Measurements from ENCODE around the gene MAGI2.
"Not testable (repeated sequence)": the region's sequence is repeated elsewhere in the genome, so short reads cannot be mapped to it uniquely, and the experiment has no call there.

MAGI2 gene

GRCh38 chr7:78326876-78327275 lies 1126.6 kb downstream of the MAGI2 start:
- no peak for DNase-seq

- no peak for DNase-seq
Observed at GRCh38 chr7:78326189-78326588, 1127.3 kb downstream of the MAGI2 start.

GRCh38 chr7:78323118-78323517 lies 1130.3 kb downstream of the MAGI2 start:
- DNase-seq, result no peak

GRCh38 chr7:78322231-78322630 lies 1131.2 kb downstream of the MAGI2 start:
- DNase-seq, result not testable (repeated sequence)

DNA sequence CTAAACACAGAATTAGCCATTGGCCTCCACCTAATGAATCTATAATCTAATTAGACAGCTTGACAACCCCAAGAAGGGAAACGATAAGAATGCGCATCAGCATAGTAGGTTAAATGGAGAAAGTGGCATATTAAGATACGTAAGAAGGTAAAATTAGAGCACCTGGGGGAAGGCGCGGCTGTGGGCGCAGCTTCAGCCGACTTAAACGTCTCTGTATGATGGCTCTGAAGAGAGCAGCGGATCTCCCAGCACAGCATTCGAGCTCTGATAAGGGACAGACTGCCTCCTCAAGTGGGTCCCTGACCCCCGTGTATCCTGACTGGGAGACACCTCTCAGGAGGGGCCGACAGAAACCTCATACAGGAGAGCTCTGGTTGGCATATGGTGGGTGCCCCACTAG lies 1136.1 kb downstream of the MAGI2 start:
- DNase-seq, result no peak

DNA sequence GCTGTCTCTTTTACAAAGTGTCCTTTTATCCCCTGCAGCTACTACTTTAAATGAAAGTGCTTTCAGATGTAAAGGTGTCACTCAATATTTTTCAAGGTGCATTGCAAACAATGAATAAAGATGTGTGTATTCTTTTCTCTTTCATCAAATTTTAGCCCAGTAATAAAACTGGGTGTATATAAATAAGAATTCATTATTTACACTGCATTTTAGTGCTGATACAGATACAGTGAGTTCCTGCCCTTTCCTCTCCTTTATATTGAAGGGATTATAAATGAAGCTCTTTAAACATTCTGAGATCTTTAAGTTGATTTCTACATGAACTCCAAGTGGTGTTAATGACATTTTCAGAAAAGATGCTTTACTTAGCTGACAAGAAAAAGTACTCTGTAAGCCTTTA lies 1137.4 kb downstream of the MAGI2 start:
- no peak for DNase-seq

GRCh38 chr7:78315119-78315518 lies 1138.3 kb downstream of the MAGI2 start:
- DNase-seq, result no peak

- DNase-seq, result no peak
Observed at GRCh38 chr7:78311181-78311580, 1142.3 kb downstream of the MAGI2 start.

DNA sequence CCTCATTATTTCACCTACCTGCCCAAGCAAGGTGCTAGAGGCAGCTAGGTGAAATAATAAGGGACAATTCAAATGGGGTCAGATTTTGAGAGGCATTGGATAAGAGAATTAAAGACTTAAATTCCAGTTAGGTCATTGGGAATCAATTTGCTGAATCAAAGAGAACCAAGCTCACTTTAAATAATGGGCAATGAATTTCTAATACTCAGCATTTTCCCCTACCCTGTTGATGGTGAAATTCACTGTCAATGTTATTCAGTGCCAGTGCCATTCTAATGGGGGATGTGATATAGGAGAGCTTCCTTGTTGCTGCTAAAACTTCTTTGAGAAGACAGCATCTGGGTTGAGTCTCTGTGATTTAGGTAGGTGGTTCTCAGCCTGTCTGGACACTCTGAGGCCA lies 1145.6 kb downstream of the MAGI2 start:
- no peak for DNase-seq

DNA sequence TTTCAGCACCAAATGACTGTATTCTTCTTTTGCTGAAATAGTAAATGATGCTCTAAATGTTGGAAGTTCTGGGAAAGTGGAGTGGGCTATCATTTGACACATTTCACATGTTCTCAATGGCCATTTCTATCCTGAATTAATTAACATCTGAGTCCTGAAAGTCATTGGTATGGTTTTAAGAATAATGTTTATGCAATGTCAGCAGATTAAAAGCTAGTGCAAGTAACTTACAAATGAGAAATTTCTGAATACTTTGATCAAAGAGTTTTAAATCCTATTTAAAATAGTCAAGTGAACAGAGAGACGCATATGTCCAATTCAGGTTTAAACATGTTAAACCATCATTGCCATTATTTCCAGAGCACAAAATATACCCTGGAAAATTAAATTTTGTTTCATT lies 1146.8 kb downstream of the MAGI2 start:
- no peak for DNase-seq

DNA sequence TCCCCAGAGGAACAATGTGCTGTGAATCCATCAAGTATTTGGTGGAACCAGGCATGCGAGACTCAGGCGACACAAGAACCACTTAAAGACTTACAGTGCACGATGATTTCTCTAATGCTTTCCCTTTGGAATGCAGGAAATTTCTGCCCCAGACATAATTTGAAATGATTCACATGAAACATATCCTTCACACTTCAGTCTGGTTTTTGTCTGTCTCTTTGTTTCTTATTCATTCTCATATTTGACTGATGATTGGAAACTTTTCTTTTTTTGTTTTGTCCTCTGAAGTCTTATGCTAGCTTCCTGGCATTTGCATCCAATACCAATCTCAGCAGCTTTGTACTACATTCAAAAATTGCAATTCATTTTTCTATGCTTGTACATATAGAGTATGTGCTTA lies 1152.1 kb downstream of the MAGI2 start:
- no peak for DNase-seq

DNA sequence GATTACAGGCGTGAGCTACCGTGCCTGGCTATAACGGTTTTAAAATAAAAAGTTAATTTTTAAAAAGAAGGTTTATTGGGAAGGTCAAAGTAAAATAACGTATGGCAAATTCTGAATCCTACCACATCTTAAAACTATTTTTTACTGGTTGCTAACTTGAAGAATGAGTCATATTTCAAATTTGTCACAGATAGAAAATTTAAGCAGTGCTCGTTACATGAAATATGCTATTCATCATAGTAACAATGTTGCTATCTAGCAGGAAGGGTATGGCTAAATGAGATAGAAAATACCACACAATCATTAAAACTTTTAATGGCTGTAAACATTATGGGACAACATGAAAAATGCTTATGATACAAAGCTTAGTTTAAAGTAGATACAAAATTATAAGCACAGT lies 1154.4 kb downstream of the MAGI2 start:
- no peak for DNase-seq

DNA sequence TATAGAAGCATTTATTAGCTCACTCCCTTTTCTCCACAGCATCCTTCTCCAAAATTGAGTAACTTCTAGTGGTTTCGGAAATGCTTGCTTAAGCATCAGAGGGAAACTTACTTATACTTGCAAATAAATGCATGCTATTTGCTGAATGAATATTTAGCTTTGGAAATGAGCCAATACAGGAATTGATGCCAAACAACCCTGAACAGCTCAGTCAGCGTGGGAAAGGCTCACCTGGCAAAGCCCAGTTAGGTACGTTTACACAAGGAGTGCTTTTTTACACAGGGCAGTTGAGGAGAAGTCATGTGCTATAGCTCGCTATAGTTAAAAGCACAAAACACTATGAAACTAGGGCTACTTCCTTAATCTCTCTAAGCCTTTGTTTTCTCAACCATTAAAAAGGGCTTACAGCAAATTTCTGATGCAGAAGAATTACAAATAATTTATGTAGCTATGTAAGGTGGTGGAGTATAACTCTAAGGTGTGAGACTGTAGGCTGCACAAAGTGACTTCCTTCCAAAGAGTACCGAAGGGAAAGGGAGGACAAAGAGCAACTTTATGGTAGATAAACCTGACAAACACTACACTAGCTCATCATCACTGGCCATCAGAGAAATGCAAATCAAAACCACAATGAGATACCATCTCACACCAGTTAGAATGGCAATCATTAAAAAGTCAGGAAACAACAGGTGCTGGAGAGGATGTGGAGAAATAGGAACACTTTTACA lies 1156.7 kb downstream of the MAGI2 start:
- DNase-seq, result no peak

DNA sequence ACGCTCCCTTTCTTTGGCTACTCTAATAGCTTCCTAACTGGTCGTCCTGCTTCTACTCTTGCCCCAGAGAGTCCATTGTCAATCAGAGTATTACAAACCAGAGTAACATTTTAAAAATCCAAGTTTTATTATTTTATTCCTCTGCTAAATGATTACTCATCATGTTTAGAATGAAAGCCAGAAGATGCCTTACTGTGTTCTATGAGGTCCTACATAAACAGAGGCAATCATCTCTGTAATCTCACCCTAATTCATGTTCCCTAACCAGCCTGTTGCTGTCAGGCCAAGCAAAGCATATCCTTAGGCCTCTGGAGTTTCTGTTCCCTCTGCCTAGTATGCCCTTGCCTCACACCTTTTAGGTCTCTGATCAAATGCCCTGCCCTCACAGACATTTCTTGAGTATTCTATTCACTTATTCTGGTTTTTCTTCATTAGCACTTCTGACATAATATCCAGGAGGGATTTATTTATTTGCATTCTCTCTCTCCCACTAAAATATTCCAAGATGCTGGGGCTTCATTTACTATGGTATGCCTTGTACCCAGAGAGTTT lies 1157.3 kb downstream of the MAGI2 start:
- no peak for DNase-seq

GRCh38 chr7:78289471-78289870 lies 1164.0 kb downstream of the MAGI2 start:
- DNase-seq, result not testable (repeated sequence)

DNA sequence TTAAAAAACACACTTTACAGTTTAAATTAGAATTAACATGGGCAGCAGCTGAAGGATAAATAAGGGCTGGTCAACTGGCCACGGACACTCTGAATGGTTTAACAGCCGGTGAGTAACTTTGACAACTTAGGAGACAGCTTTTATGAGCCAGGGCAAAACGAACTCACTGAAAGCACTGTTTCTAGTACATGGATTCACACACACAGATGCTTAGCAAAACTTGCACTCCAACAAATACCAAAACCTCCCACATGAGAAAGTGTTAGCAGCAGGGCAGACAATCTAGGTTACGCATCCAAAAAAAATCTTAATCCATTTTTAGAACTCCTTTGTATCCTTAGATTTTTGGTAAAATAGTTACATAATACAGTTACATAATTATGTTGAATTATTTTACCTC lies 1168.5 kb downstream of the MAGI2 start:
- DNase-seq, result no peak

DNA sequence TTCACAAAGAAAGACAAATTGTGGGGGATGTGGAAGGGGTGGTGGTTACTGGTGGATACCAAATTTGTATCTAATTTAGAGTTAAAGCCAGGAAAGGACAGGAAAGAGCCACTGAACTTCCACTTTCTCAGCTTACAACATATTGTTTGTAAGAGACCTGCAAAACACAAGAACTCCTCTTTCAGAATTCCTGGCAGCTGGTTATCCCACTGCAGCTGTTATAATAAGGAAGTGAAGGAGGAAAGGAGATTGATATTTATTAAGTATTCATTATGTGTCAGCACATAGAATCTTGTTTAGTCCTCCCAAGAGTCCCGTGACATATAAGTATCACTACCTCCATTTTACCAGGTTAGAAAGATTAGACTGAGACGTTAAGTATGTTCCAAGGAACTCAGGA lies 1173.2 kb downstream of the MAGI2 start:
- DNase-seq, result no peak

DNA sequence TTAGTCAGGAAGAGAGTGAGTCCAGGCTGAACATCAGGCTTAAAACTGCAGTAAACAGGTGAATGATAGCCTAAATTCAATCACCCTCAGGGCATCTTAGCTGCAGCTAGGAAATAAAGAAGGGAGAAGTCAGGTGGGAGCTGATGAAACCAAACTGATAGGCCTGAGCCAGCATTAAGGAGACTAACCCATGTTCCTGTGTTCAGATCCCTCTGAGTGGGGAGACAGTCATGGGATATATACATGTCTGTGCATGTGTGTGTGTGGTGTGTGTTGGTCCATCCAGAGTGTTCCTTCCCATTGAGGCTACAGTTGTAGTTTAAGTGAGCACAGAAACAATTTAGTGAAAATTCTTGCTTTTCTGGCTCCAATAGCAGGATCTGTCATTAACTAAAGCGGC lies 1174.0 kb downstream of the MAGI2 start:
- DNase-seq, result no peak

DNA sequence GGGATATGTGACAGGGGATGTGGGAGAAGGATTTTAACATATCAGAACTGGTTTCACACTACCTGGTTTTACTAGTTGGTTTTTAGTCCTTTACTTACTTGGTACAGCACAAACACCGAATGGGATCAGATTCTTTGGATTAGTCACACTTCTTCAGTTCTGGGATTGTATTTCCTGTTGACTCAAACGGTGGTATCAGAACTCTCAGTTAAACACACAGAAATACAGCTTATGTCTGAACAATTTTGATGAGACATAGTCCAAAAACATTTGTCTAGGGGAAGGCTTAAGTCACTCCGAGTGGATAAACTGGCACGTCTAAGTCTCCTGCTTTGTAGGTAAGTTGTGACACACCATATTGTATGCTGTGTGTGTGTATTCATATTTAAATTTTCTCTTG lies 1174.4 kb downstream of the MAGI2 start:
- DNase-seq, result no peak

GRCh38 chr7:78267141-78267540 lies 1186.3 kb downstream of the MAGI2 start:
- DNase-seq, result no peak

GRCh38 chr7:78265486-78265885 lies 1188.0 kb downstream of the MAGI2 start:
- no peak for DNase-seq

GRCh38 chr7:78265071-78265470 lies 1188.4 kb downstream of the MAGI2 start:
- no peak for DNase-seq

DNA sequence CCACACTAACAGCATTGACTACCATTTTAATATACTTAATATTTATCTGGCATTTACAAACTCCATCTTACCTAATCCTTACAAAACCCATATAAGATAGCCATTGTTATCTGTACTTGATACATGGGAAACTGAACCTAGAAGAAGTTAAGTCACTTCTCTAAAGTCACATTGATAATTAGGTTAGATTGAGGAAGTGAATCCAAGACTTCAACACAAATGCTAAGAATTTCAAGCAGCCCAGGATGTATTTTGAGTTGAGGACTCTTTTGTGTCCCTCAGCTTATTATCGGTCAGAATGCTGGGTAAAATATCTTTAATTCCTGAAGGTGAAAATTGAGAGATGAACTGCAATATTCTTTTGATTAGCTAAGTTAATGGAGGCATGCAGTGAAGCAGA lies 1189.4 kb downstream of the MAGI2 start:
- no peak for DNase-seq

- DNase-seq, result no peak
Observed at GRCh38 chr7:78261739-78262138, 1191.7 kb downstream of the MAGI2 start.

GRCh38 chr7:78261302-78261701 lies 1192.2 kb downstream of the MAGI2 start:
- no peak for DNase-seq

All from inflammatory macrophage treated with lipopolysaccharide for 4 hours (primary cell).